ENCODE measurements around the gene DOCK2. TPM values are rescaled to one million over a fixed set of nuclear protein-coding genes. Genes with fewer than 3 reads are reported as not detected.

Gene DOCK2
- total RNA-seq, 1 experiment from 2014 or later: 0.42 TPM

DNA sequence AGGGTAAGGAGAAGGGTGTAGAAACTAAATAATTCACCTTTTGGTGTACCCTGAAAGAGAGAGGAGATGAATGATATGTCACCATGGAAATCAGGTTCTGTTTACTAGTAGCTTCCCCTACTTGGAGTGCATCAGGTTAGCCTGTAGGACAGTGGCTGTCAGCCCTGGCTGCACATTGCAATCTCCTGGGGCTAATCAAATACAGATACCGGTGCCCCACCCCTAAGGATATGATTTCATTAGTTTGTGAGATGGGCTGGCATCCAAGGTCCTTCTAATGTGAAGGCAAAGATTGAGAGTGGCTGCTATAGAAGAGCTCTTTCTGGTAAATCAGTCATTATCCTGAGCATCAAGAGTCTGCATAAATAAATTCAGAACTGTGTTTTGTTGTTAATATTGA is 296.1 kb downstream of the DOCK2 start:
- Mint-ChIP-seq H3K4me1 (ENCODE audit: insufficient read depth, unreplicated experiment) (no peaks in the 10 kb centered on the region), H3K9me3 (ENCODE audit: unreplicated experiment) (no peaks in the 10 kb centered on the region), H3K36me3 (ENCODE audit: insufficient read depth, unreplicated experiment) (no peaks in the 10 kb centered on the region), H3K27me3 (ENCODE audit: insufficient read depth, unreplicated experiment) (no peaks in the 10 kb centered on the region), H3K27ac (ENCODE audit: low read depth, unreplicated experiment) (no peak overlapping the region), H3K4me3 (ENCODE audit: unreplicated experiment) (no peak overlapping the region)
- TF ChIP-seq, protein P1, sequence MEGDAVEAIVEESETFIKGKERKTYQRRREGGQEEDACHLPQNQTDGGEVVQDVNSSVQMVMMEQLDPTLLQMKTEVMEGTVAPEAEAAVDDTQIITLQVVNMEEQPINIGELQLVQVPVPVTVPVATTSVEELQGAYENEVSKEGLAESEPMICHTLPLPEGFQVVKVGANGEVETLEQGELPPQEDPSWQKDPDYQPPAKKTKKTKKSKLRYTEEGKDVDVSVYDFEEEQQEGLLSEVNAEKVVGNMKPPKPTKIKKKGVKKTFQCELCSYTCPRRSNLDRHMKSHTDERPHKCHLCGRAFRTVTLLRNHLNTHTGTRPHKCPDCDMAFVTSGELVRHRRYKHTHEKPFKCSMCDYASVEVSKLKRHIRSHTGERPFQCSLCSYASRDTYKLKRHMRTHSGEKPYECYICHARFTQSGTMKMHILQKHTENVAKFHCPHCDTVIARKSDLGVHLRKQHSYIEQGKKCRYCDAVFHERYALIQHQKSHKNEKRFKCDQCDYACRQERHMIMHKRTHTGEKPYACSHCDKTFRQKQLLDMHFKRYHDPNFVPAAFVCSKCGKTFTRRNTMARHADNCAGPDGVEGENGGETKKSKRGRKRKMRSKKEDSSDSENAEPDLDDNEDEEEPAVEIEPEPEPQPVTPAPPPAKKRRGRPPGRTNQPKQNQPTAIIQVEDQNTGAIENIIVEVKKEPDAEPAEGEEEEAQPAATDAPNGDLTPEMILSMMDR (IDR thresholded peaks at IDR 0.05; ENCODE audit: unreplicated experiment): no peak
- ChIA-PET CTCF (no interaction called here), POLR2A (interaction anchor here (0.5 to 0.6 kb wide), 2 partner anchors 513 to 824 kb away, joined by 3 to 4 read pairs; no protein-coding TSS in a partner anchor)
- no TSS peak for BruUV-seq (replicated peaks)
- no peak for DNase-seq (ENCODE audit: unreplicated experiment)
- intact Hi-C loops (cut with micrococcal nuclease): no loop called here

DNA sequence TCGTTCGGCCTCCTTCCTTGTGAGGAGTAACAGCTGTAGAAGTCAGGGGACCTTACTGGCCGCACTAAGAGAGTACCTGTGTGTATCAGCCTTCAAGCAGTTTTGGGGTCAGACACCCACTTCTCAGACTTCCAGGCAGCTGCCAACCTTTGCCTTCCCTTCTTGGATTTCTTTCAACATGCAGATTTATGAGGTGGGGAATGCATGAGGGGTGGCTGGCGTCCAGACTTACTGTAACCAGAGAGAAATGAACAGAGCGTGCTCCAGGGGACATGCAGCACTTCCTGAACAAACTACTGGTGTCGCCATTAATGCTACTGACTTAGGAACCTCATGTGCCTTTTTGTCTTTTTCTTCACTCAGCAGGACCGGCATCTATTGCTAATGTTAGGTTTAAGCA is 296.5 kb downstream of the DOCK2 start:
- H3K27ac Mint-ChIP-seq (ENCODE audit: low read depth, unreplicated experiment): no peak overlapping the region
- intact Hi-C loops (cut with micrococcal nuclease): no loop called here
- no TSS peak for BruUV-seq (replicated peaks)
- ChIA-PET POLR2A (no interaction called here), CTCF (no interaction called here)
- no peaks in the 10 kb centered on the region for H3K36me3 Mint-ChIP-seq (ENCODE audit: insufficient read depth, unreplicated experiment)
- H3K27me3 Mint-ChIP-seq (ENCODE audit: insufficient read depth, unreplicated experiment): no peaks in the 10 kb centered on the region
- DNase-seq (ENCODE audit: unreplicated experiment): no peak
- no peaks in the 10 kb centered on the region for H3K4me1 Mint-ChIP-seq (ENCODE audit: insufficient read depth, unreplicated experiment)
- TF ChIP-seq, protein P1 (IDR thresholded peaks at IDR 0.05; ENCODE audit: unreplicated experiment): no peak
- no peak overlapping the region for H3K4me3 Mint-ChIP-seq (ENCODE audit: unreplicated experiment)
- H3K9me3 Mint-ChIP-seq (ENCODE audit: unreplicated experiment): no peaks in the 10 kb centered on the region

- no TSS peak for BruUV-seq (replicated peaks)
- DNase-seq (ENCODE audit: unreplicated experiment): no peak
- H3K27ac Mint-ChIP-seq (ENCODE audit: low read depth, unreplicated experiment): no peak overlapping the region
- intact Hi-C loops (cut with micrococcal nuclease): no loop called here
- no peak overlapping the region for H3K4me3 Mint-ChIP-seq (ENCODE audit: unreplicated experiment)
- TF ChIP-seq, protein P1 (IDR thresholded peaks at IDR 0.05; ENCODE audit: unreplicated experiment): no peak
- H3K27me3 Mint-ChIP-seq (ENCODE audit: insufficient read depth, unreplicated experiment): no peaks in the 10 kb centered on the region
- ChIA-PET CTCF (interaction anchor here (0.5 to 1.7 kb wide), 3 partner anchors 9 to 190 kb away, joined by 3 read pairs; partner anchors contain the start of gene INSYN2B), POLR2A (no interaction called here)
- no peaks in the 10 kb centered on the region for H3K4me1 Mint-ChIP-seq (ENCODE audit: insufficient read depth, unreplicated experiment)
- H3K36me3 Mint-ChIP-seq (ENCODE audit: insufficient read depth, unreplicated experiment): no peaks in the 10 kb centered on the region
- H3K9me3 Mint-ChIP-seq (ENCODE audit: unreplicated experiment): no peaks in the 10 kb centered on the region
These were observed 297.9 kb downstream of the DOCK2 start for GRCh38 chr5:169934990-169935389.

DNA sequence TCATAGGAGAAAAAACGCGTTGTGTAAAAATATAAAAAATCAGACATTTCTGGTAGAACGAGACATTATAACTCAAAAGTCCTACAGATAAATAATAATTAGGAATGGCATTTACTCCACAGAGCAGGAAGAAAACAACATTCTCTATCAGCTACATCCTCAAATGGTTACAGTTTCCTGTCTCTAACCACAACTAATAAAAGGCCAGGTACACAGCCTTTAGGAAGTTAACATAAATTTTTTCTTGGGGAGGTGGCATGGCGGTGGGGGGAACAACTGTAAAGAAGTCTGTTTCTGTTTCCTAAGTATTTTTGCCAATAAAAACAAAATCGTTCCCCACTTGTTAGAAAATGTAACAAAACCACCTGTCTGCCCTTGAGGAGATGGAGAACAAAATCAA is 298.7 kb downstream of the DOCK2 start:
- CTCF ChIA-PET: interaction anchor here (0.6 to 1.7 kb wide), 4 partner anchors 9 to 648 kb away, joined by 3 read pairs; partner anchors contain the start of gene INSYN2B
- Mint-ChIP-seq H3K9me3 (ENCODE audit: unreplicated experiment) (no peaks in the 10 kb centered on the region), H3K36me3 (ENCODE audit: insufficient read depth, unreplicated experiment) (no peaks in the 10 kb centered on the region), H3K4me3 (ENCODE audit: unreplicated experiment) (no peak overlapping the region), H3K27me3 (ENCODE audit: insufficient read depth, unreplicated experiment) (no peaks in the 10 kb centered on the region), H3K27ac (ENCODE audit: low read depth, unreplicated experiment) (no peak overlapping the region), H3K4me1 (ENCODE audit: insufficient read depth, unreplicated experiment) (no peaks in the 10 kb centered on the region)
- intact Hi-C loops (cut with micrococcal nuclease): no loop called here
- TF ChIP-seq, protein P1 (IDR thresholded peaks at IDR 0.05; ENCODE audit: unreplicated experiment): no peak
- no peak for DNase-seq (ENCODE audit: unreplicated experiment)
- BruUV-seq (replicated peaks): no TSS peak
- POLR2A ChIA-PET: no interaction called here
